Measurements from ENCODE around the gene TNK2.
"Not testable (repeated sequence)": the region's sequence is repeated elsewhere in the genome, so short reads cannot be mapped to it uniquely, and the experiment has no call there.

DNA sequence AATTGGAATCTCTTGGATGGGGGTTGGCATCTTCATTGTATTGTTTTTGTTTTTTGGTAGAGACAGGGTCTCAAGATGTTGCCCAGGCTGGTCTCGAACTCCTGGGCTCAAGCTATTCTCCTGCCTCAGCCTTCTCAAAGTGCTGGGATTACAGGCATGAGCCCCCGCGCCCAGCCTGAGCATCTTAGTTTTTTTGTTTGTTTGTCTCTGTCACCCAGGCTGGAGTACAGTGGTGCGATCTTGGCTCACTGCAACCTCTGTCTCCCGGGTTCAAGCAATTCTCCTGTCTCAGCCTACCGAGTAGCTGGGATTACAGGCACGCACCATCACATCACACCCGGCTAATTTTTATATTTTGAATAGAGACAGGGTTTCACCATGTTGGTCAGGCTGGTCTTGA lies 5.8 kb upstream of the TNK2 start:
- TF ChIP-seq, protein P1, sequence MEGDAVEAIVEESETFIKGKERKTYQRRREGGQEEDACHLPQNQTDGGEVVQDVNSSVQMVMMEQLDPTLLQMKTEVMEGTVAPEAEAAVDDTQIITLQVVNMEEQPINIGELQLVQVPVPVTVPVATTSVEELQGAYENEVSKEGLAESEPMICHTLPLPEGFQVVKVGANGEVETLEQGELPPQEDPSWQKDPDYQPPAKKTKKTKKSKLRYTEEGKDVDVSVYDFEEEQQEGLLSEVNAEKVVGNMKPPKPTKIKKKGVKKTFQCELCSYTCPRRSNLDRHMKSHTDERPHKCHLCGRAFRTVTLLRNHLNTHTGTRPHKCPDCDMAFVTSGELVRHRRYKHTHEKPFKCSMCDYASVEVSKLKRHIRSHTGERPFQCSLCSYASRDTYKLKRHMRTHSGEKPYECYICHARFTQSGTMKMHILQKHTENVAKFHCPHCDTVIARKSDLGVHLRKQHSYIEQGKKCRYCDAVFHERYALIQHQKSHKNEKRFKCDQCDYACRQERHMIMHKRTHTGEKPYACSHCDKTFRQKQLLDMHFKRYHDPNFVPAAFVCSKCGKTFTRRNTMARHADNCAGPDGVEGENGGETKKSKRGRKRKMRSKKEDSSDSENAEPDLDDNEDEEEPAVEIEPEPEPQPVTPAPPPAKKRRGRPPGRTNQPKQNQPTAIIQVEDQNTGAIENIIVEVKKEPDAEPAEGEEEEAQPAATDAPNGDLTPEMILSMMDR (IDR thresholded peaks at IDR 0.05): not testable (repeated sequence)
- not testable (repeated sequence) for TF ChIP-seq POLR2A (IDR thresholded peaks at IDR 0.05)

All from esophagus squamous epithelium (tissue), 4 donors.